GM21737 (cell line): ENCODE data around the gene COBL.

Experiments used
- ATAC-seq: cut with Tn5 transposase; IDR thresholded peaks from one replicate; pipeline ENCODE4 v1.9.1; 2021; ENCODE audit warnings: mild to moderate bottlenecking, moderate library complexity; ENCODE audit not compliant: unreplicated experiment

The COBL gene

DNA sequence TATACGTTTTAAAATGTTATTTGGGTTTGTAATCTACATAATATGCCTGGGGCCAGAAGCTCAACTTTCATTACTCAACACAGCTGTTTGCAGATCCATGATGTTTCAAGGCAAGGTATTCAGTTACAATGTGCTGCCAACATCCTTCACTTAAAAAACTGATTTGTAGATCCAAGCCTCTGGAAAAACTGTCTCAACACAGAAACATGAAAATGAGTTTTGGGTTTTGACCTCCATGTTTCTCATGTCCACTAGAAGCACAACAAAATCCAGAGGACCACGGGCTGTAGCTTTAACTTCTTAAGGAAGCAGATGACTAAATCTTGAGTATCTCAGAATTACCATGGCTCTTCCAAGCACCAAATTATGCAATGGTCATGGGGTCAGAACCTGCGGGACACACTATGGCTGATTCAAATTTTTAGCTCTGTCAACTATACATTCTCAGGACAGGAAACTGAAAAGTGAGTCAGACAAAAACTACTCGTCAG is 286.9 kb downstream of the COBL start:
- no peak for ATAC-seq

DNA sequence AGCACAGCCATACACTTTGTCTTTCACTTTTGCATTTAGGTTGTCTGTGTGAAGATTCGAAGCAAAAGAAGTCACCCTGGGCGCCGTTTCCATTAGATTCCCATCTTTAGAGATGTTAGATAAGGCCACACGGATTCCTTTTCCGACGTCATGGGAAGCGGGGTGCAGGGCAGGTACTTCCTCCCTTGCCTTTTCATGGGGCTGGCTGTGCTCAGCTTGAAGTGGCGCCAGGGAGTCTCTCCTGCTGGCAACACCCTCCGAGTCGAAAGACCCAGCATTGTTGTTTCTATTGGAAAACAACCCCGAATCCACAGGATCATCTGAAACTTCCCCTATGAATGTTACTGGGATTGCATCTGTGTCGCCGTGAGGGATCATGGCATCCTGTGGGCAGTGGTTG is 287.5 kb downstream of the COBL start:
- no peak for ATAC-seq

DNA sequence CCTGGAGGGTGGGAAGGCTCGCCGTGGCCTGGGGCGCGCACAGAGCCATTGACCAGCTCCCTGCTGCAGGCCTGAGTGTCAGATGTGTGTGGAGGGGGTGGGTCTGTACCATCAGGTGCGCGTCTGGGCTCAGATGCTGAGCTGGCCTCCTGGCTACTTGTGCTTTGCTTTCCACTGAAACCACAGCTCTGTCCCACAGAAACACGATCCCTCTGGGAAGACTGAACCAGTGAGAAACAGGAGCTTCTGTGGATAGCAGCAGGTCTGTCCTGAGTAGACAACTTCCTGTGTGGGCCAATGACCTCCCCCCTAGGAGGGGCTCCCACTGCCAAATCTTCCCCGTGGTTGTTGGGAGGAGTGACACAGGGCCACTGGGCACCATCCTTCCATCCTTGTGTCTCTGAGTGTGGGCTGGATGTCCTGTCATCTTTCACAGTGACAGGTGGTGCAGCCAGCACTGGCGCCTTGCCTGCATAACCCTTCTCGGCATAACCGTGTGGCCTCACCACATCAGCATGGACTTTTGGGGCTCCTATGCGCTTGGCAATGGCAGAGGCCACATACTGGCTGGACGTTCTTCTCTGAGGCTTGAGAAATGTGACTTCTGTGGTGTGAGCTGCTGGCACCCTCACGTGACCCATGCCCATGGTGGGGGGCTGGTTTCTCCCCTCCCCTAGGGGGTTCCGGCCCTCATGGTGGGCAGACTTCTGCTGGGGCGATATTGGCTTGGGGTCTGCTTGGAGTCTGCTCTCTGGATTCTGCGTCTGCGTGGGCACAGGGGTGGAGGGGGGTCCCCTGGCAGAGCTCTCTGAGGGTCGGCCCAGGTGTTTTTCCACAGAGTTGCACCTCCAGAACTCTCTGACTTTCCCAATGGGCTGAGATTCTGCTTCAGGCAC is 288.4 kb downstream of the COBL start:
- ATAC-seq = no peak

DNA sequence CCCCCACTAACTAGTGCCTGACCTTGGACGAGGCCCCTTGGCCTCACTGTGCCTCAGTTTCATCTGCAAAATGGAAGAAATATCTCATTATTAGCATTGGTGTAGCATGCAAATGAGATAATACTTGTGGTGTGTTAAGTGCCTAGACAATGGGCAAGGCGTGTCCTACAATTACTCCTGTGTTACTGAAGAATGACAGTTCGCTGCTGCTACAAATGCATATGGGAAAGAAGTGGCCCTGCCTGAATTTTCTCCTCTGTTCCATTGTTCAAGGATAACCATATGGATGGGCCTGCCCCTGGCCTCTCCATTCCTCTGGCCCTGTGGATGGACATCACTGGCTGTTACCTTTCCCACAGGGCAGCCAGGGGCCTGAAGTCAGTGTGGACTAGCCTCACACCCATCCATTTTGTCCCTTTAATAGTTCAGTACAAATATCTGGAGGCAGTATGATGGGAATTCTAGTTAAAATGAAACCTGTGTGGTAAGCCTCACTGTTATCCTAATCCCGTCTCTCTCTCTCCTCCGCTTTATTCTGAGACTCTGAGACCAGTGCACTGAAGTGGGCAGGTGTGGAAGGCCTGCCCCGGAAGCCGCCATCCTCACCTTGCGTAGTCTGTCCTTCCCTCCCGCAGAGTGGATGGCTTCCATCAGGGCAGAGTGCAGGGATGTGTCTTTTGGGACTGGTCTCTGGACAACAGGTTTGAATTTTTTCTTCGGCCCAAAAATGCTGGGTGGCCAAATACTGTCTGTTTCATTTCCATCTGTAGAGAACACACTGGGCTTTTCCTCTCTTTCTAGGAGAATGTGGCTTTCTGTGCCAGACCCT is 289.3 kb downstream of the COBL start:
- no peak for ATAC-seq

DNA sequence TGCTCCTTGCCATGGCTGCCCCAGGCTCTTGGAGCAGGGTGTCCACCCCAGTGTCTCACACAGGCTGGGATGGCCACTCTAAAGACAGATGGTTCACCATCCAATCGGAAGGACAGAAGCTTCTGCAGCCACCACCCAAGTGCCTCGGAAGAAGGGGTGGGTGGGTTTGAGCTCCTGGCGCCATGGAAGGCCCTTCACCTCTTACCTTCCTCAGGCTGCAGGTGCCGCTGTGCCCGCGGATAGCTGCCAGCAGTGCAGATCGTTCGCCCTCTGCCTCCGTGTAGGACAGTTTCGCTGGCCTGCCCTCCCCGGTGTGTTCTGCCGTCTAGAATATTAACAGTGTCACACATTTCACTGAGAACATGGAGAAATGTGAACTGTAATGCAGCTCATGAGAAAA is 290.3 kb downstream of the COBL start:
- ATAC-seq = no peak

DNA sequence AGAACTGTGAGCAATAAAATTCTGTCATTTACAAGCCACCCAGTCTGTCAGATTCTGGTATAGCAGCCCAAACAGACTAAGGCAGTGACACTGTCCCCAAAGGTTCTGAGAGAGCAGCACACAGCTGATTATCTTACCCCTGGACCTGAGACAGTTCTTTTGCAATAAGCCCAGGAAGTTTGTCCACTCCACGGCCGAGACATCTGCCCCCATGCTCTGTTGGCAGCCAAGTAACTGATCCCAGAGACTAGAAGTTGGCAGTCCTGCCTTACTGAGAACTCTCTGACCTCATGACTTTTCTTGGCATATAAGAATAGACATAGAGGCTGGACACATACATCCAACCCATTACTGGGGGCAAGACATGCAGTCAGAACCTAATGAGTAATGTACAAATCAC is 290.9 kb downstream of the COBL start:
- ATAC-seq = no peak

DNA sequence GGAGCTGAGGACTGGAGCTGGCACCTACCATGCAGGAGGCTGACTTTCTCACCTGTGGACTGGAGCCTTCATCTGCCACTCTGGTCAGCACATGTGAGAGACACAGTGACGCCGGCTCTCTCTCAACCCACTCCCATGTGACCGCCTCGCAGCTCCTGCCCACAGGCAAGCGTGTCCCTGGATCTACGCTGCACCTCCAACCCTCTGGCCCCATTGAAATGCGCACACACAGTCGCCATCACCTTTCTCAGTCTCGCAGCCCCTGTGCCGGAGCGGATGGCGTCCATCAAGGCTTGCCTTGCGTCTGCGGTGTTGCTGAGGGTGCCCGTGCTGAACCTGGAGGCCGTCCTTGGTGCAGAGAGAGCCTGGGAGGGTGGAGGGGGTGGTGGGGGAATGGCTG is 291.7 kb downstream of the COBL start:
- ATAC-seq = no peak

DNA sequence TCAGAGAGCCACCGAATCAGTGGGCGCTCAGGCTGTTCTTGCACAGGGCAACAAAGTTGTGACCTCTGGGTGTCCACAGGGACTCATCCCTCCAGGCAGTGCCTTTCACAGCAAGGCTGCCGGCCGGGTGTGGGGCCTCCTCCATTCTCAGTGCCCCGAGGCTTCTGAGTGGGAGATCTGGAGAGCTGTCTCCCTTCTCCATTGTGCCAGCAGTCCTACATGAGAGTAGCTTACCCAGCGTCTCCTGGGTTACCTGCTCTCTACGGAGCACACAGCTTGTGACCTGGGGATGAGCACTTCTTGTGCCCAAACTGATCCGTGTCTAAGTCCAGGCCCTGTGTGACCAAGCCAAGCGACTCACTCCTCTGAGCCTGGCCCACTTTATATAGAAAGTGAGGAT is 293.1 kb downstream of the COBL start:
- ATAC-seq = no peak

DNA sequence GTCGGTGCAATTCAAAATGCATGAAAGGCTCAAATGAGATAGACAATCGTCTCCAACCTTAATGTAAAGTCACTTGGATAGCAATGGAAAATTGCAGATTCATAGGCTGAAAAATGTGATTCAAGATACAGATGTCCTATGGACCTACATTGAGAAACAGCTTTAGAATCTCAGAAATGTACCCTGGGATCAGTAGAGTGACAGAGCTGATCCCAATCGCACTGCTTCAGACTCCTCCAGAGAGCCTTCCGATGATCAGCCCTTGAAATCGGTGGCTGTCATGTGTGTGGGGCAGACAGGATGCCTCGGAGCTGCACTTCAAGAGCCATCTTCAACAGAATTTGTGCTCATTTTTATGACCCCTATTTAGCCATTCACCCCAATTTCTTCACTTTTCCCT is 293.8 kb downstream of the COBL start:
- ATAC-seq = no peak

DNA sequence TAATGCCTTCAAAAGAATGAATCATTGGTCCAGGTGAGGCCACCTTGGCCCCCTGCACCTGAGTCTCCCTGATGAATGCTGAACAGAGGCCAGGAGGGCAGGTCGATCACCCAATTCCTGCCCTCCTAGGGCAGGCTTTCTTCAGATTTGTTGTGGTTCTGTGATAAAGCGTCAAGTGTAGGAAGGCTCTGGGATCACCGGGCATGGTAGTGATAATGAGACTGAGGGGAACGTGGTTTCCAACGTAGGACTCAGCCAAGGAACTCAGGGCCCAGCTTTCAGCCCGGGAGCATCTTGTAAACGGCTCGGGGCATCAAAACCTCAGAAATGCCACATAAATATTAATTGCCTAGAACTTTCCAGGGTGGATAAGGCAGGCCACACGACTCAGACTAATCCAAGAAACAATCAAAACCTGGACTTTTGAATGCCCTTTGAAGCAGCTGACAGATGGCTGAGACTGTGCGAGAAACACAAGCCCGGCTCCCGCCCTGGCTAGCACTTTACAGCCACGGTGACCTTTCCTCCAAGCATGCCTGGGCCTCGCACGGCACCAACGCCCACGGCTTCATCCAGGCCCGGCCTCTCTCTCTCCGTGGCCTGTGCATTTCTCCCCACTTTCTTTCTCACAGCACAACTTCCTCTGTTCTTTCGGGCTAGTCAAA is 294.6 kb downstream of the COBL start:
- ATAC-seq = no peak

DNA sequence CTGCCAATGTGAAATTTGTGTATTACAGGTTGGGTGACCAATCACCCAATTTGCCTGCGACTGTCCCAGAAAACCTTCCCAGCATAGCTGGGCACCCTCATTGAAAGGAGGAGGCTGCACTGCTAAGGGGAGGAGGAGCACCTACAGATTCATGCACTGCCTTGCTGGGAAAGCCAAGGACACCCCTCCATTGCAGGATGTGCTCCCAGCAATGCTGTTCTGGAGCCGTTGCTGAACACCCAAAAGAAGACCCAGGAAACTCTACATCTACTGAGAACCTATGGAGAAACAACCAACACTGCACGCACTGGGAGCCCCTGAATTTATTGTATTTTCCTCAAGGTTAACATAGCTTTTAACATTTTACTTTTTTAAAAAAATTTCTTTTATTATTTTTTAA is 295.7 kb downstream of the COBL start:
- ATAC-seq = no peak

DNA sequence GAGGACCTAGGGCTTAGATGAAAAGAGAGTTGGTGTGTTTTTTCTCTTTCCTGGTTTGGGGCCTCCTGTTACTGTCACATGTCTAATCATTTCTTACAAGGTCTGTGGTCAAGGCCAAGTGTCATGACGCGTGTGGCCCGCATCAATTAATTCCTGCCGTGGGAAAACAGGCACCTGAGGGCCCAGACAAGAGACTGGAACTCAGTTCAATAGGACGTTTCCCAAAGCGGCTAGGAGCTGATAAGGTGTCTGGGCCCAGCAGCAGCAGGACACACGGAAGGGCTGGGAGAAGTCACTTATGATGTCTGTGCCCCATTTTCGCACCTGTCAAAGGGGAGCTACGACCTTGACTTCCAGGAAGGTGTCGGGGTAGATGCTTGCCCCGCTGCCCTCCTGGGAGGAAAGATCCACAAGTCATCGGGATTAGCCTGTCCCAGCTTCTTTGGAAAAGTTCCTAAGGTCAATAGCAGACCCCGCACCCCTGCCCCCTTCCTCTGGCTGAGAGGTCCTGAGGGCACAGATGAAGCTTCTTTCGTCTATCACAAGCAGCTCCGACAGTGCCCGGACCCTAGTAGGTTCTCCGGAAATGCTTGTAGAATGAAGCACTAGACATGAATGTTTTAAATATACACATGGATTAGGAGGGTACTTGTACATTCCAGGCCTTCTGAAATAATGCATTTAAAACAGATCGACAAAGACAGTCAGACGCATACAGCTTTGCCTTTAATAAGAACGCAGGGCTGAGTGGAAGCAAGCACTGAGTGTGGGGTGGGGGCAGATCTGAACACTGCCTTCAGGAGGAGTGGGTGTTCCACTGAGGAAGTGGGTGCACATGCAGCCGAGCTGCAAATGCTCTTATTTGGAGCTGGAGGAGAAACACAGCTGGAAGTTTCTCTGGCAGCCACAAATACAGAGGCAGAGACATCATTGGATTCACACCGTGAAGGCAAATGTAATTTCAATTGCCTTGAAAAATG is 296.4 kb downstream of the COBL start:
- no peak for ATAC-seq

DNA sequence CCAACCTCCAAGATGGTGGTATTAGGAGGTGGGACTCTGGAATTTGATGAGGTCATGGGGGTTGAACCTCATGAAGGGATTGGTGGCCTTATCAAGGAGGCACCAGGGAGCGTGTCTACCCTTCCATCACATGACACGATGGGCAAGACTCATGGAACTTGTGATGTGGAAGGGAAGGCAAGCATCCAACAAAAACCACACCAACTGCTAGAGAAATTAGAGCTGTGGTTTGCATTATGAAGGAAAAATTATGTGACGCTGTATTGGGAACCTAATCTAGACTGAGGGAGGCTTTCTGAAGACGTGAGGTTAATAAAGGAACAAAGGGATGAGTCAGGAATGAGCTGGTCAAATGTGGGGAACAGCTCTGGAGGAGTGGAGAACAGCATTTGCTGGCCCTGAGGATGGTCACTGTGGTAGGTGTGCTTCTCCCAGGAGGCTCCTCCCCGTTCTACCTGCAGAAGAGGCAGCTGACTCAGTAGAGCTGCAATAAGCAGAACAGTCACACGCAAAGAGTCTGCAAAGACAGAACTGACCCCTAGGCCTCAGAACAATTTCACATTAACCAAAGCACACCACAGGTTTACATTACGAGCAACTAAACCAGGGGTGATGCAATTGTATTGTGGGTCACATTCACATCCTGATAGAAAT is 297.3 kb downstream of the COBL start:
- ATAC-seq = no peak

DNA sequence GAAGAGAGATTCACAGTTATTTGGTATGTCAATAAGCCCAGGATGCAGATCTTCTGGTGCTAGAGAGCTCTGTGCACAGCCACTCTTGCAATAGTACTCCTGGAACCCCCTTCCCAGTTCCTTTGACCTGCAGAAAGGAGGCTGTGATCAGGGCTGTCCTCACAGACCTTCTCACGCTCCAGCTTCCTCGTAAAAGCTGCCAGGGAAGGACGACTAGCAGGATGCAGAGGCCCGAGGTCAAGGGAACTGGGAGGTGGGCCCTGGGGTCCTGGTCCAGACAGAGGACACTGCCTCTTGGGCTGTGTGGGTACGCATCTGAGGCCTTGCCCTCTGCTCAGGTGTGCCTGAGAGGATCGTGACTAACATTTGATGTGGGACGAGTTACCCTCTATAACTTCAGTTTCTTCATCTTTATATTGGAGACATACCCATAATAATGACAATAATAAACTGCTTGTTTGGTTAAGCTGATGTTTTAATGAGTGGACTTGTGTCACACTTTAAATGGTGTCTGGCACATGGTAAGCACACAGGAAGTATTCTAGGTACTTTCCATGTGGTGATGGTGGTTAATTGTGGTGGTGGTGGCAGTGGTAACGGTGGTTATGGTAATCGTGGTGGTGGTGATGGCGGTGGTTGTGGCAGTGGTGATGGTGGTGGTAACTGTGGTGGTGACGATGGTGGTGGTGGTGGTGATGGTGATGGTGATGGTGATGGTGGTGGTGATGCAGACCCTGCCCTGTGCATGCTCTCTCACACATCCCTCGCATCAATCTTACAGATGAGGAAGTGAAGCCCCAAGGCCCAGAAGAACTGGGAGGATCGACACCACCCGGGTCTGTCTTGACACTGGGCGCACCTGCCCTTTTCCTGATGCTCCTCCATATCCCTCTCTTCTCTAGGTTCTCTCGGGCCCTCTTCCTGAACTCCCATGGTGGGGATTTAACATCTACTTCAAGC is 298.8 kb downstream of the COBL start:
- no peak for ATAC-seq

DNA sequence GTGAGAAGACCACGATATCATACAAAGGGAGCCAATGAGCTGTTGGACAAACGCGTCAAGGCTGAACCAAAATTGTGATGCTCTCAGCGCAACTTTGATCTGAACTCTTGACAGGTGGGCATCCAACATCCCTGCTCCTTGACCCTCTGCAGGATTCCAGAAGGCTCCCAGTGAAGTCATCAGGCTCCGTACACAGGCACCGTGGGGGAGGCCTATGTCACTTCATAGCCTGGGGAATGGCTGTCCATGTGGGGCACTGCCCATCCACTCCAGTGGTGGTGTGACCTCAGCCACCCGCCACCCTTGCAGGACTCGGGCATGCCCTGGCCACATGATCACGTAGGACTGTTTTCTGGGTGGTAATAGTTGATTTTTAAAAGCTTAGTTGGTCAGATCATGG is 300.1 kb downstream of the COBL start:
- ATAC-seq = no peak

DNA sequence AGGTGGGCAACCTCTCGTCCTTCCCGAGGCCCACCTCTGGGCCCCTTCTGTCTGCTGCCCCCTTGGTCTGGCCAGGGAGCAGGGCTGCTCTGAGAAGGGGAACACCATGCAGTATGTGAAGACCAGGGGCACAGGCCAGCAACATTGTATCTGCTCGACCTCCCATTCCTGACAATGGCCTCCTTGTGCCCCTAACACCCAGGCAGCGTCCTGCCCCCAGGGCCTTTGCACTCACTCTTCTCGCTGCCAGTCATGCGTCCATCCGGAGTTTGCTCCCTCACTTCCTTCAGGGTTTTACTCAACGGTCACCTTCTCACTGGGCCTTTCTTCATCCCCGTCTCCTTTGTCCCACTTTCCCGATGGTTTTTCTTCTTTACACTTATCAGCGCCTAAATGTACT is 301.0 kb downstream of the COBL start:
- ATAC-seq = no peak

DNA sequence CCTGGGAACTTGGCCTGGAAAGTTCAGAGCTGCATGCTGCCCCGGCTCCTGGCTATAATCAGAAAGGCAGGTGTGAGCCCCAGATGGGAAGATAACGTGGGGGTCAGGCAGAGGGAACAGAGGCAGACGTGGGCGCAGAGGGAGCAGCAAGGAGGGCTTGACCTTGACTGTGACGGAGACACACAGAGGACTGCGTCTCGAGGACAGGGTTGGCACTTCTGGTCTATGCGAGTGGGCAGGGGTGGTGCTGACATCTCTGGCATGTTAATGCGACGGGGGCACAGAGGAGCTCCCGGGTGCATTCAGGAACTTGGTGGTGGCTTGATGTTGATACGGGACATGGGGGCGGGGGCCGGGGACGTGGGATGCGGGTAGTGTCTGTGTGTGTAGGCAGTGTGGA is 301.8 kb downstream of the COBL start:
- ATAC-seq = no peak

DNA sequence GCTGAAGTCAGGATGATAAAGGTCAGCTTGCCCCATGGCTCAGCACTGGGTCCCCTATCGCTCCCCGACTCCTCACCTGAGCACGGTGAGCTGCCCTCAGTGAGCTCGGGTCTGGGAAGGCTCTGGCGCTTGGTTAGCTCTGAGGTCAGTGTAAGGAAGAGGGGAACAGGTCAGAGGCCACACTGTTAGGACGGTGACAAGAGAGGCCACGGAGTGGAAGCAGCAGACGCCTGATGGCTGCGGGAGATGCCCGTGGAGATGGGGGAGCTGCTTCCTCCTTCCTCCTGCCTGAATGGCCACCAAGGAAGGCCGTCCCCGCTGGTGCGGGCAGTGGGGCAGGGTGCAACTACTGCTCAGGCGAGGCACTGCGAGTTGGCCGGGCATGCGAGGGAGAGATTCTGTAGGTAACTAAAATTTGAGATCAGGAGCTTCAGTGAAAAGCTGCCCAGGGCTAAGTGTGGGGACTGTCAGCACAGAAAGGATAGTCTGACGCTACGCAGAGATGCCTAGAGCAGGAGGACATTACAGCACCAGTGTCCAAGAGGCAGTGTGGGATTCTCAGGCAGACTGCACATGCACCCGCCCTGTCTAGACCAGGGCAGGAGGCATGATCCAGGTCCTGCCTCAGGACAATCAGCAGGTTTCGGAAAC is 302.6 kb downstream of the COBL start:
- ATAC-seq = no peak
